NCI-H1048 (cell line): ENCODE measurements around the gene BMP7.

Experiments
- DNase-seq: peaks from one replicate; lab custom pipeline; 2025; lab: John Stamatoyannopoulos, UW

The BMP7 gene

DNA sequence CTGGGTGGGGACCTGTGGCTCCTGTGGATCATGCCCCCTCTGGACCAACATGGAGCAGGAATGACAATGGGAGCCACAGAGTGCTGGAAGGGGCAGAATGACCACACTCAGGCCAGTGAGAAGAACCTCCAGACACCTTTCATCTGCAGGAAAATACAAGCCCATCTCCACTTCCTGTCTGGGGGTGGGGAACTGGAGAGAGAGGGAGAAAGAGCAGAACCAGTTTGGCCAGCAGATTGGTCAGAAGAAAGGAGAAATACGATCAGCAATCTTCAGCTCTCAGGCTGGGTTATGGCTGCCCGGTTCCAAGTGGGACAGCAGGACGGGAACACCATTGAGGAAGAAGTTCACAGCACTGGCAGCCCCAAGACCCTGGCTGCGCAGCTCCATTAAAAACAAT lies 37.0 kb downstream of the BMP7 start:
- DNase-seq = no peak

DNA sequence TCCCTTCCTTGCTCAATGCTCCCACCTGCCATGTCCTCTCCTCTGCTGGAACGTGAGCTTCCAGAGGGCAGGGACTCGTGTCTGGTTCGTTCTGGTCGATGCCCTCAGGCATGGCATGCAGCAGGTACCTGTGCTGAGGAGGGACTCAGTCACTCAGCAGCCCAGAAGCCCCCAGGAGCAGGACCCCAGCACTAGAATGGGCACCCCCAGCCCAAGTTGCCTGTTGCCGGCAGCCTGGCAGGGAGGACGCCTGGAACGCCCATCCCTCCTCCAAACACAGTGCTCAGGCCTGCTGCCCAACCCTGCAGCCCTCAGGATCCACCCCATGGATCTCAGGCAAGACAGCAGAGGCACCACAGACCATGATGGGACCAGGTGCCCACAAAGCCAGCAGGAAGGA lies 40.6 kb downstream of the BMP7 start:
- no peak for DNase-seq

DNA sequence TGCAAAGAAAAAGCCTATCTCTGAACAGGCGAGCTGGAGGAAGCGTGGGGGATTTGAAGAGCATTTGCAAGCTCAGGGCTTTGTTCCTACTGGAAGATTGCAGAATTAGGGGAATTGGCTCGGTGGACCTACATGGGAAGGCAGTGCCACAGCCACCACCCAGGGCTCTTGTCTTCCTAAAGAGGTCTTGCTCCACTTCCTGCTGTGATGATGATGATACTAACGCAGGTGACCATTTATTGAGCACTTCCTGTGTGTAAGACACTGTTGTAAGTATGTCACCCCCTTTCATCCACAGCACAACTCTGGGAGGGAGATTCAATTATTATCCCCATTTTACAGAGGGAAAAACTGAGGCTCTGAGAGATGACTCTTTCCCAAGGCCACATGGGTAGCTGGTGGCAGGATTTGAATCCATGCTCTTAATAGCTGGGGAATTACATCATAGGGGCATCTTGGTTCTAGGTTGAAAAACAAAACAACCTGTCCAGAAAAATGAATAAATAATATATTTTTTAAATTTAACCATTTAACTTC lies 41.2 kb downstream of the BMP7 start:
- DNase-seq = no peak

DNA sequence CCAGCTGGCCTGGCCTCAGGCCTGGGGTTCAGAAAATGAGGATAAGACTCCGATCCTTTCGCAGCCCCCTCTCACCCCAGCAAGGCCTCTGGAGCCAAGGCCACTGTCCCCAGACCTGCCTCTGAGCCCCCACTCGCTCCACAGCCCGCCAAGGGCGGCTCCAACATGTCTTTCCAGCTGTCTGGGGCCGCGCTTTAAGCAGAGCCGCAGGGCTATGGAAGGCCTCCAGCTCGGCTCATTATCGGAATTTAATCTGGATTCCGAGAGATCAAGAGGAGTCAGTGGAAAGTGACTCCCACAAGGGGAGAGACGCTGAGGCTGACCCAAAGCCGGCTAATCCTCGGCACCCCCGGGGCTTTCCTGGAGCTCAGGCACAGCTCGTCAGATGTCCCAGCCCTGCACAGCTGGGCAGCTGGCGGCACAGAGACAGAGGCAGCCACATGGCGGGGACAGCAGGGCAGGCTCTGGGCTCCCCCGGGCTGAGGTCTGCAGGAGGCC lies 41.8 kb downstream of the BMP7 start:
- no peak for DNase-seq

DNA sequence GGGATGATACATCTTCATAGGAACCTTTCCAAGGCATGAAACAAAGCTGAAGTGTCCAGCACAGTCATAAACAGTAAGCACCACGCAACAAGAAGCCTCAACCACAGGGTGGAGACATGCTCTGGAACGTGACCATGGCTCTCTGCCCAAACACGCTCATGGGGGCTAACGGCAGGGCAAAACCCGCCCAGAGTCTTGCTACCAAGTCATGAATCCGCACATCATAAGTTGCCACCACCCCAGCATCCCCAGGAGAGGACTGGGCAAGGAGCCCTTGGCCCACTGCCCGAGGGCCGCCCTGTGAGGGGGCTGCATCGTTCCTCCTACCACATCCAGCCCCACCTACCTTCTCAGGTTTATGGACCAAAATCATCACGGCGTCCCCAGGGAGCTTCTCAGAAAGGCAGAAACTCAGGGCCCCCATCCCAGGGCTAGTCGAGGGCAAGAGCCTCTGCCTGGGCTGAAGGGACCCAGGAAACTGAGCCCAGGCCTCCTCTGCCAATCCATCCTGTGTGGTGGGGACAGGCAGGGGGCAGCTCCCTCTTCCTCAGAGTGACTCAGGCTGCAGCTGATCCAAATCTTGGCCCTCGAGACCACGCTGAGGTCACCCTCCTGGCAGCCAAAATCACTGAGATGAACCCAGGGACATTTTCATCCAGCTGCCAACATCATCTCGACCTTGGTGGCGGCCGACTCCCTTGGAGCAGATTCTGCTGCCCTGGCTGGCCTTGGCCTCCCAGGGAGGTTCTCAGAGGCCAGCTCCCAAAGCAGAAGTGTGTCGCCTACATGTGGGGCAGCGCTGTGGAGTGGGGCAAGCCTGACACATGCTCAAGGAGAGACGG lies 42.6 kb downstream of the BMP7 start:
- DNase-seq = no peak

DNA sequence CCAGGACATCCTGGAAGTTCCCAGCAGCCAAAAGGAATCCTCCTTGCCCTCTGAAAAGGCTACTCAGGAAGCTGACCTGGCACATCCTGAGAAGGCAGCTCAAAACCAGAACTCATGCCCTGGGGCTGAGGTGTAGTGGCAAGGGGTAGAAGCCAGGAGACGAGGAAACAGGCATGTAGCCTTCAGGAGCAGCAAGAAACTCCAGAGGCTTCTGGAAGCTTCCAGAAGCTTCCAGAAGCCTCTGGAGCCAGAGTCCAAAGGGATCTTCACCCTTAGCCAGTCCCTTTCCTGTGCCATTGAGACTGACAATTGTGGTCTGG lies 43.9 kb downstream of the BMP7 start:
- DNase-seq = no peak

DNA sequence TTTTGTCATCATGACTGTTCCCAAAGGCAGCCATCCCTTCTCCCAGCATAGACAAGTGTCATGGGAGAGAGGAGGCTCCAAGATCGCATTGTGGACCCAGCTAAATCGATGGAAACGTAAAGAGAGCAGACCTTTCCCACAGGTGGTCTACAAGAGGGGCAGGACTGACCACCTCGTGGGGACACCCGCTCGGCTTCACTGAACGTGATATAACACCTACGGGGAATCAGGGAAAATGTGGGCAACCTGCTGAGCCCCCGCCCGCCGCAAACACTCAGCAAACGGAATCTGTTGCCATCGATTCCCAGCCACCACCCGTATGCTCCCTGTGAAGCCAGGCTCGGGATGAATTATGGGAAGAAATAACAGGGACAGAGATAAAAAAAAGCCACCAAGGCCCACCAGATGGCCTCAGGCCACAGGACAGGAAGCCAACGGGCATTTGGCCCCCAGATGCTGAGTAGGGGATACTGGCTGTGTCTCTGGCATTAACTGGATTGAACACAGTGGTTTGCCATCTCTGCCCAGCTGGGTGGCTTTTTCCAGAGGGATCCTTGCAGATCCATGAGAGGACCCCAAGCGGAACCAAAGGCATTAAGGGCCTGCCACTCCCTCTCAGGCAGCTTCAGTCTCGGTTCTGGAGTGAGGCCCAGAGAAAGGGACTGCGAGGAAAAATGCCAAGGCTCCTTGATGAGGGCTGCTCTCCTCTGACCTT lies 44.4 kb downstream of the BMP7 start:
- DNase-seq = no peak

DNA sequence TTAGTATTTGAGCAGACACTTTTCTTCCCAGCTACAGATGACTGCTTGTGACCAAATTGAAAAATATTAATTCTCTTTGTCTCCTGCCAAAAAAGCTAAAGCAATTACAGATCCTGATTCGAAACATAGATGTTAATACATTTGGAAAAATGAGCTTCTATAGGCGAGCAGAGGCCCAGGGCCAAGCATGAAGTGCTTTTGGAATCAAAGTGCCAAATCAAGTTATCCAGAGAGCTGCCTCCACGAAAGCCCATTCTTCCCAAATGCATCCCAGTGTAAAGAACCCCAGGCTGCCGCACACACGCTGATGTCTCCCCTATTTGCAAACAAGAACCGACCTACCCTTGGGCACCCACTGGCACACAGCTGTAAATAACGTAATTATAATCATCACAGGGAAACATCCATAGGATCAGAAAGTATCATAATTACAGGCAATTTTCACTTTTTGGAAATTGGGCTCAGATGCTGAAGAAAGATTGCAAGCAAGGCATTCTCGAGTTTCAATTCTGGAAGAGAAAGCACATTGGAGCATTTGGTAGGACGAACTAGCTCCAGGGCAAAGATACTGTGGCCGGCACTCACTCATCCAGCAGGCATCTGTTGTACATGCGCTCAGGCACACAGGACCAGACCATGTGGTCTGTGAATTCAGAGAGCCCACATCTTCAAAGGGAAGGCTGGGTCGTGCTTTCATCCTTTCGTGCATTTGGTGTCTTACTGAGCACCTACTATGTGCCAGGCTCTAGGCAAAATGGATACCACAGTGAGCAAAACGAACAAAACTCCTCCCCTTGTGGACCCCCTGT lies 45.9 kb downstream of the BMP7 start:
- DNase-seq = no peak

DNA sequence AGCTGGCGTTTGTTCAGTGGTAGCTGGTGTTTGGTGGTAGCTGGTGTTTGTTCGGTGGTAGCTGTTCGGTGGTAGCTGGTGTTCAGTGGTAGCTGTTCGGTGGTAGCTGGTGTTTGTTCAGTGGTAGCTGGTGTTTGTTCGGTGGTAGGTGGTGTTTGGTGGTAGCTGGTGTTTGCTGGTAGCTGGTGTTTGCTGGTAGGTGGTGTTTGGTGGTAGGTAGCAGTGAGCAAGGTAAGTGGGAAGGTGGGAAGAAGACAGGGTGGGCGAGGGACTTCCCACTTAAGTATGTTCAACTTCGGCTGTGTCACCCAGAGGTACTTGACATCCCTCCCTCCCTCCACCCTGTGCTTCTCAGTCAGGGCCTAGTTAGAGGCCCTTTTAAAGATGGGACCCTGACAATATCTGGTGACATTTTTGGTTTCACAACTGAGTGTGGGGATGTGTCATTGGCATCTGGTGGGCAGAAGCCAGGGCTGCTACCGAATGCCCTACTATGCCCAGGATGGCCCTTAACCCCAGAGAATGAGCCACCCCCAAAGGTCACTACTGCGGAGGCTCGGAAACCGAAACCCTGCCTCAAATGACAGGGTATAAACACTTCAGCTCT lies 47.3 kb downstream of the BMP7 start:
- DNase-seq = no peak

DNA sequence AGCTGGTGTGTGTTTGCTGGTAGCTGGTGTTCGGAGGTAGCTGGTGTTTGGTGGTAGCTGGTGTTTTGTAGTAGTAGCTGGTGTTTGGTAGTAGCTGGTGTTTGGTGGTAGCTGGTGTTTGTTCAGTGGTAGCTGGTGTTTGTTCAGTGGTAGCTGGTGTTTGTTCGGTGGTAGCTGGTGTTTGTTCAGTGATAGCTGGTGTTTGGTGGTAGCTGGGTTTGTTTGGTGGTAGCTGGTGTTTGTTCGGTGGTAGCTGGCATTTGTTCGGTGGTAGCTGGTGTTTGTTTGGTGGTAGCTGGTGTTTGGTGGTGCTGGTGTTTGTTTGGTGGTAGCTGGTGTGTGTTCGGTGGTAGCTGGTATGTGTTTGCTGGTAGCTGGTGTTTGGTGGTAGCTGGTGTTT lies 48.0 kb downstream of the BMP7 start:
- no peak for DNase-seq

DNA sequence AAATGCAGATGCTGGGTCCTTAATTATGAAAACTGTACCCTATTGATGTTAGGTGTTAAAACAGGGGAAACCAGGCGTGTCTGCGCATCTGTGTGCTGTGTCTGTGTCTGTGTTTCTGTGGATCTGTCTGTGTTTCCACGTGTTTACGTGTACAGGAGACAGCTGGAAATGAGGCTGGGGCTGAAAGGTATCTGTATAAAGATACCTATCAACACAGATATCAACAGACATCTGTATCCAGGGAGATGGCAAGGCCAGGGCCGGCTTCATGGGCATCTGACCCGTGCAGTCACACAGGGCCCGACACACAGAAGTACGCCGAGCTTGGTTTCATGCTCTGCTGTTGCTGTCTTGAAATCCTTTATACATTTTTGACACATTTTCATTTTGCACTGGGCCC lies 48.6 kb downstream of the BMP7 start:
- no peak for DNase-seq

DNA sequence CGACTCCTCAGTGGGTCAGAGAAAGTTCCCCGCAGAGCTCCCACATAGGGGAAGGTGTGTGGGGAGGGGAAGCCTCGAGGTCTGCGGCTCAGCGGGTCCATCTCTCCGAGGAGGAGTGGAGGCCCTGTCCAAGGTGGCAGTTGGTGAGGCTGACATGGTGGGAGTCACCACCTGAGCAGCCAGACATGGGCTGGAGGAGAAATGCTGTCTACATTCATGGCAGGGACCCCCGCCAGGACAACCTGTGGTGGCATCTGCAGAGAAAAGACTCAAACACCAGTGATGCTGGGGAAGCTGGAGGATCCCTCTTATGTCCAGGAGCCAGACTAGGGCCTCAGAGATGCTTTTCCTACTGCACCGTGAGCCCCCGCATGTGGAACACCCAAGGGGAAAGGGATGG lies 49.8 kb downstream of the BMP7 start:
- DNase-seq = no peak

DNA sequence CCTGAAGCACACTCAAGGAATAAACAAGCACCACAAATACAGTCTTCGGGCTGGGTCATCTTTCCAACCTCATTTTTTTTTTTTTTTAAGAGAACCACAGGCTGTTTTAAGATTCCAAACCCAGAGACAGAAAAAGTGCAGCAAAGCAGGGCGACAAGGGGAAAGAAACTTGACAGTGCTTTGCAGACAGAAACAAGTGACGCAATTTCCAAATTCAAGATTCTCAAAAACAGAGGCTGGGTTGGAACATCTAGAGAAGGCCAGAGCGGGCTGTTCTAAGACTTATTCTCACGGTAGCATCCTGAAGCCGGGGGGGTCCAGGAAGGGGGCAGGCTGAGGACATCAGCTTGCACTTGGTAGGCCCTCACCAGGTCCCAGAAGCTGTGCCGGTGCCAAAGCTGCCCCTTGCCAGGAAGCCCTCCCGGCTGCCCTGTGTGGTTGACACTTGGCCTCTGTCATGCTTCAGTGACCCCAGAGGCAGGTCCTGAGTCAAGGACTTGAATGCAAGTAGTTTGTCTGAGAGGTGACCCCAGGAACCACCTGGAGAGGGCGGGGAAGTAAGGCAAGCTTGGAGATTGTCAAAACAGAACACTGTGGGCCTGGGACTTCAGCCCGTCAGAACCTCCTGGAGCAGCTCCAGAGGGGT lies 50.5 kb downstream of the BMP7 start:
- DNase-seq = no peak

DNA sequence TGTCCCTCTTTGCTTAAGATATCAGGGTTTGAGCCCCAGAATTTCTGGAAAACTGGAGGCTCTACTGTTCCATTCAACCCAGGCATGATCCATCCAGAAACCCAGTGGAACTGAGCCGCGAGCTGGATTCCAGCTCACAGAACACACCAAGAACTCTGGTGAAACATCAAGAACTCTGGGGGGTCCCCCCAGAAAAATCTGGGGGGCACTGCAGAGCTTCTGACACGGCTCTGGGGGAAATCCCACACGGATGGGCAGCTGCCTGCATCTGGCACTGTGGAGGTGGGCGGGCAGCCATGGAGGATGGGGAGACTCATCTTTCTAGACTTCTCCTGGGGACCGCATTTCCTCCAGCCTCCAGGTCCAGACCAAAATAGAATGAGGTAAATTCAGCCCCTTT lies 51.0 kb downstream of the BMP7 start:
- DNase-seq = no peak

DNA sequence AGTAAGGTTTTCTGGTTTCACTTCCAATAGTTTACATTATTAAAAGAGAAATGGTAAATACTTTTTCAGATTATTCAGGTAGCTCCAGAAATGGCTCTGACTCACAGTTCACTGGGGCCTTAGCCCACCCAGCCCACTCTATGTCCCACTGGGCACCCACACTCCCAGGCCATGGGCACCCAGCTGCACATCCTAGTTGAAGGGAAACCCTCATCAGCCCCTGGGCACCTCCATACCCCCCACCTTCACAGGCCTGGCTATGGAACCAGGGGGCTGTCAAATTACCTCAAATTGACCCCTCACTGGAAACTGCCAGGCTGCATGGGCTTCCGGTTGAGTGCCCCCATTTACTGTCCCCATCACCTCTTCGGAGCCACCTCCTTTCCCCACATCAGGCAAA lies 51.5 kb downstream of the BMP7 start:
- no peak for DNase-seq

DNA sequence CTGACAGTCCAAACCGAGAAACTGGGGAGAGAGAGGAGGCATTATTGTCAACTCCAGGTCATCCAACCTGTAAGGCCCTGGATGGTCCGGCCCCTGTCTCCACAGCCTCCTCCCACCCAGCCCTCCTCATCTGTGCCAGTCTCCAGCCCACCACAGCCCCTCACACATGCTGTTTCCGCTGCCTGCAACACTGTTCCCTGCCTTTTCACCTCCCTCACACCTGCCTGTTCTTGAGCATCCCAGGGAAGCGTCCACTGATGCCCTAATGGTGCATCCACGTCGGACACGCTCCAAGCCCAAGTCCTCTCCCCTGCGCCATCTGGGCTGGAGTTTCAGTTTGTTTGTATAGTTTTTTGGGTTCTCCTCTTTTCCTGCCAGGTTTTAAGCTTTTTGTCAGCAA lies 52.0 kb downstream of the BMP7 start:
- no peak for DNase-seq

DNA sequence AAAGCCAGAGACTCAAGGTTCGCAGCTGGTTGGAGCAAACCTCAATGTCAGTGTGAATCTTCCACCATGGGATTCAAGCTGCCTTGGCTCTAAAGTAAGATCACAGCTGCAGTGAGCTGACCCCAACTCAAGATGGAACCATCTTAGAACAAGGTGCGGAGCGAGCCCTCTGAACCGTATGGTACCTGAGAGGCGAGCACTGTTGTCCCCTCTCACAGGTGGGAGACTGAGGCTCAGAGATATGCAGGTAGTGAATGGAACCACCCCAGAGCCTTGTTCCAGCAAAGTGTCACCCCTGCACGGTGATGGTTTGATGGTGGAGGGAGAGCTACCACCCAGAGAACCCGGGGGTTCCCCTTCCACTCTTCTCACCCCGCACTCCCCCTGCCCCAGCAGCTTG lies 52.5 kb downstream of the BMP7 start:
- no peak for DNase-seq

DNA sequence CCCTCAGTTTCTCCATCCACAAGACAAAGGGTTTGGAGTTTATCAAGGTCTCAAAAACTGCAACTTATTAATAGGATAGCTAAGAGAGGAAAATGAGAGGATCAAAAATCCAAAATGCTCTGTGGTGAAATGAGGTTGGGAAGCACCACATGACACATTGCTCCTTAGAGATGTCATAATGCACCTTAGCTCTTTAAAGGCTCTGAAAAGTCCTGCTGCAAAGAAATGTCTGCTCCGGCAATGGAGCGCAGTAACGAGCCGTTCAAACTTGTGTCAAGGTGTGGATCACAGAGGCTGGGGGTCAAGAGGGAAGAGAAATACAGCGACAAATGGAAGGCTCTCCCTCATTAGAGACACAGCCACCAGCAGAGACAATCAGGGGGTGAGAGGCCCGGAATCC lies 53.1 kb downstream of the BMP7 start:
- DNase-seq = no peak

DNA sequence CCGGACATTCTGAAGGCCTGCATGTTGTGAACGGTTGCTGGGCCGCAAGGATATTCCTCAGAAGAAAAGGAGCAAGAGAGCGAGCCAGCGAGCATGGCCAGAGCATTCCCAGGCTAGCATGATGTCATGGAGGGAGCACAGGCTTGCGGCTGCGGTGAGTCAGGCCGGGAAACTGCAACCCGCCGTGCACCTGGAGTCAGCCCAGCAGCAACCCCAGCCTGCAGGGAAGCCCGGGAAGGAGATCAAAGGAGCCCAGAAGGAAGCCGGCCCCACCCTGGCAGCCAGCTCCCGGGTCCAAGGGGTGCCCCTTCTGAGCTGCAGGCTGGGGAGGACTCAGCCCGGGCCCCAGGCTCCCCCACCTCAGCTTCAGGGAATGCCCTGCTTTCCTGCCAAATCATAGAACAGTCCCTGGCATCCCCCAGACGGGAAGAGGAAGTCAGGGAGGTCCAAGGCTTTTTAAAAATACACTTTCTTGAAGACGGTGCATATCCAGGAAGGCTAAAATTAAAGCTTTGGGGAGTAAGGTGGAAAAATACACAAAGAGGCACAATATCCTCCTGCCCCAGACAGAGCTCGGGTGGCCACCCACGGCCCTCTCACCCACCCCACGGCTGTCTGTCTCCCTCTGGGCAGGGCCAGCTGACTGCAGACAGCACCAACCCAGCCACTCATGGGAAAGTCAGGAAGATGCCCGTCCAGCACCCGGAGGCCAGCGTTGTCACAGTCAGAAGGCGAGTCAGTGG lies 53.7 kb downstream of the BMP7 start:
- DNase-seq = no peak

DNA sequence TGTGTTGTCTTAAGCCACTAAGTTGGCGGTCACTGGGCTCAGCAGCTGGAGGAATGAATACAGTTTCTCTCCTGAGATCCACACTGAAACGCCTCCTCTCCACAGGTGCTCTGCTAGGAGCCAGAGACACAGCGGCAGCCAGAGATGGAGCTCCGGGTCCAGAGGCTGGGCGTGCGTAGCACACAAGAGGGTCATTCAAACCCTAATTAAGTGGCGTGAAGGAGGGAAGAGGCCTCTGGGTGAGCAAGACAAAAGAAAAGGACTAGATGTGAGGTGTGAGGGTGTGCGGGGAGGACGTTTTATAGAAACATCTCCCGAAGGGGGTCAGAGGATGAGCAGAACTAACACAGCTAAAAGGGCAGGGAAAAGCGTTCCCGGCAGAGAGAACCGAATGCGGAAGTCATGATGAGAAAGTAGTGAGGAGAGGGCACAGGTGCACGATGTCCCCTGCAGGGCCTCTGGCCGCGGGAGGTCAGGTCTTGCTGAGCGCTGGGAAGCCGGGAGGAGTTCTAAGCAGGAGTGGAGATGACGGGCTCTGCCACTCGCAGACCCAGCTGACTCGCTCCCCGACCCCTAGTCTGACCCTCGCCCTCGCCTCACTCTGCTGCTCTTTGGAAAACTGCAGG lies 54.4 kb downstream of the BMP7 start:
- DNase-seq = no peak
